Measurements from ENCODE around the gene EIF1AD.

GRCh38 chr11:66016793-66017177 lies 14.8 kb upstream of the EIF1AD start:
- TF ChIP-seq YY1 (IDR thresholded peaks at IDR 0.05; ENCODE audit: low read depth, low read length): no peak
- TF ChIP-seq POLR2A (IDR thresholded peaks at IDR 0.05; ENCODE audit: control extremely low read depth in 1 of 2, low read depth in 2 of 2, low read length in 2 of 2): no peak
- no peak for TF ChIP-seq CTCF (IDR thresholded peaks at IDR 0.05; ENCODE audit: control extremely low read depth in 1 of 3, insufficient read depth in 1 of 3, low read depth in 1 of 3, low read length in 3 of 3)
- TF ChIP-seq RNF2 (IDR thresholded peaks at IDR 0.05; ENCODE audit: borderline replicate concordance, low read depth, low read length, missing control alignments, poor library complexity, severe bottlenecking): no peak
- no peak for TF ChIP-seq E2F6 (IDR thresholded peaks at IDR 0.05)

Data from H1 (cell line).